Transverse colon (tissue), 4 donors: ENCODE results near the gene KLHL25. TPM values are rescaled to one million over a fixed set of nuclear protein-coding genes. Genes with fewer than 3 reads are reported as not detected.
A peak's percentile ranks its signal among the peaks of the same experiment; 100 is the strongest.
"Not testable (repeated sequence)": the region's sequence is repeated elsewhere in the genome, so short reads cannot be mapped to it uniquely, and the experiment has no call there.

ENCODE experiments used
- DNase-seq: peaks from one replicate; pipeline ENCODE4 v3.0.0-alpha.2; 2019
- H3K27ac ChIP-seq, 4 donors: fragments of 200-600 bp; sonication (generic); 2 replicates each; pipeline ENCODE4 v1.5.1; 2016 to 2018; ENCODE audit warnings: inconsistent platforms in 4 of 4
- H3K27me3 ChIP-seq: fragments of 200-600 bp; sonication (generic); 2 replicates; pipeline ENCODE4 v1.5.1; 2017; ENCODE audit warnings: inconsistent platforms
- H3K36me3 ChIP-seq, 4 donors: fragments of 200-600 bp; sonication (generic); 2 replicates each; pipeline ENCODE4 v1.5.1; 2017 to 2019; ENCODE audit warnings: inconsistent platforms in 4 of 4
- H3K4me1 ChIP-seq, 4 donors: fragments of 200-600 bp; sonication (generic); 2 replicates each; pipeline ENCODE4 v1.5.1; 2017 to 2020; ENCODE audit warnings: inconsistent platforms in 4 of 4
- H3K4me3 ChIP-seq, 4 donors: fragments of 200-600 bp; sonication (generic); 1 replicate in 1 of 4; 2 replicates in 3 of 4; pipeline versions ENCODE4 v1.5.1 to v1.6.1; 2017 to 2019; ENCODE audit warnings: inconsistent platforms in 4 of 4
- H3K9me3 ChIP-seq, 2 donors: fragments of 200-600 bp; sonication (generic); 2 replicates each; pipeline ENCODE4 v1.5.1; 2017 to 2019; ENCODE audit warnings: inconsistent platforms in 2 of 2
- CTCF ChIP-seq, 5 experiments: fragments of 200-600 bp in 3 of 5; fragments of 450-650 bp in 2 of 5; sonication (generic) in 3 of 5; IDR thresholded peaks; 1 replicate in 2 of 5; 2 replicates in 3 of 5; pipeline ENCODE4 v1.5.1; 2016 to 2017; ENCODE audit warnings: antibody characterized with exemption in 5 of 5, inconsistent platforms in 3 of 5, mild to moderate bottlenecking in 2 of 5, moderate library complexity in 1 of 5
- EP300 ChIP-seq: sonication (generic); formaldehyde crosslinking; IDR thresholded peaks from one replicate; pipeline ENCODE4 v1.6.1; 2017; ENCODE audit warnings: antibody characterized with exemption, low read depth
- POLR2A ChIP-seq: fragments of 450-650 bp; IDR thresholded peaks from one replicate; pipeline ENCODE4 v1.6.1; 2016; ENCODE audit warnings: antibody characterized with exemption, mild to moderate bottlenecking, moderate library complexity
- POLR2AphosphoS5 ChIP-seq, 3 donors: sonication (generic); formaldehyde crosslinking; IDR thresholded peaks; one replicate each; pipeline ENCODE4 v1.6.1; 2016; ENCODE audit warnings: antibody characterized with exemption in 3 of 3
- WGBS, 2 donors: methylation state at CpG; one replicate each; pipeline ENCODE4 v1.1.5; 2018; ENCODE audit warnings: low coverage in 1 of 2; 5-methylcytosine and 5-hydroxymethylcytosine counted together
- in situ Hi-C, 4 donors: fragments of 200-750 bp; cut with MboI; loops; one replicate each; pipeline versions ENCODE4 v1.15.0 to v1.15.1; 2017; ENCODE audit warnings: low sequenced_read_pairs in 3 of 4, low pct_ligation_motif_present in 1 of 4, low pct_unique_long_range_greater_than_20kb in 1 of 4
- intact Hi-C: fragments of 100-400 bp; cut with DNase I; formaldehyde crosslinking; loops from one replicate; pipeline ENCODE4 v1.15.1; 2023; ENCODE audit warnings: low total_unique reads
- total RNA-seq, 4 donors: library from RNA; depleted of rRNA; stranded (reverse); fragments of >200 nt; gene quantifications; one replicate each; pipeline ENCODE4 v1.1.0, GENCODE V29; 2016

The KLHL25 gene
- total RNA-seq, 4 donors from 2014 or later = 10.1 to 36.0 (median 10.8) TPM

- no peaks in the 10 kb centered on the region for H3K27me3 ChIP-seq
- no peak for DNase-seq
- intact Hi-C loops = no loop called here
- WGBS, 2 donors = 41 to 71% methylated on average over 3 of the region's 3 CpGs
- no peak for TF ChIP-seq POLR2A
- no peak for TF ChIP-seq POLR2AphosphoS5 (IDR thresholded peaks at IDR 0.05)
- TF ChIP-seq CTCF (IDR thresholded peaks at IDR 0.05) = no peak
- no peak for TF ChIP-seq EP300
- no peak overlapping the region for H3K4me3 ChIP-seq
- H3K36me3 ChIP-seq = no peaks in the 10 kb centered on the region
- H3K9me3 ChIP-seq = no peaks in the 10 kb centered on the region
- peaks cover 2 to 7% (median 5%) of the 10 kb centered on the region in 4 donors for H3K4me1 ChIP-seq
- in situ Hi-C loops = no loop called here
- no peak overlapping the region for H3K27ac ChIP-seq
These were observed 10.7 kb upstream of the KLHL25 start for GRCh38 chr15:85805420-85805819.

DNA sequence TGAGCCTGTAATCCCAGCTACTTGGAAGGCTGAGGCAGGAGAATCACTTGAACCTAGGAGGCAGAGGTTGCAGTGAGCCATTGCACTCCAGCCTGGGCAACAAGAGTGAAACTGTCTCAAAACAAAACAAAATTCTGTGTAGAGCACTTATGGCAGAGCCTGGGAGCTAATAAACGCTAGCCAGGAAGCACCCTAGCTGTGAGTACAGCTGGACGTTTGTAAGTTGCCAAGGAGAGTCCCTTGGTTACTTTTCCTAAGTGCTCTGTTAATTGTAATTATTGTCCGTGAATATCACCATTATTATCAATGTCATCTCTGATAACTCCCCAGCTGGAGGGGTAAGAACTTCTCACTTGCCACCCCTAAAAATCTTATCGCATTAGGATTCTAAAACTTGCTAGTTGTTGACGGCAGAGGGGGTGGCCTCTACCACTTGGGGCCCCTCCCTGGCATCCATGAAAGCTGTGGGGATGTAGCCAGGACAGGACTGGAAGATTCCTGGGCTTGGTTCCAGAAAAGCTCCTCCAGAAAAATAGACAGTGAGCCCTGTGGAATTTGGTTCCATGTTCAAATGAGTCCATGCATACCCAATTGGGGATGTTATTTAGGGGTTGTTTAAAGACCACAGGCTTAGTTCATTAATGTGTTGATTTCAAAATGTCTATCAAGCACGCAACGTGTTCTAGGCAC lies 9.9 kb upstream of the KLHL25 start:
- Histone ChIP-seq H3K36me3 (no peaks in the 10 kb centered on the region), H3K4me1 (peaks cover 4 to 11% (median 5%) of the 10 kb centered on the region in 4 donors), H3K27ac (no peak overlapping the region), H3K4me3 (no peak overlapping the region), H3K9me3 (no peaks in the 10 kb centered on the region), H3K27me3 (no peaks in the 10 kb centered on the region)
- WGBS, 2 donors = 64 to 80% methylated on average over 3 to 7 of the region's 7 CpGs
- DNase-seq = no peak
- intact Hi-C loops (no loop called here), in situ Hi-C loops (no loop called here)
- TF ChIP-seq EP300 = no peak
- TF ChIP-seq CTCF (IDR thresholded peaks at IDR 0.05) = no peak
- TF ChIP-seq POLR2A = no peak
- no peak for TF ChIP-seq POLR2AphosphoS5 (IDR thresholded peaks at IDR 0.05)

- peak in 1 of 5 experiments; percentile 18 for TF ChIP-seq CTCF (IDR thresholded peaks at IDR 0.05)
- intact Hi-C loops, H3K4me3 ChIP-seq, H3K36me3 ChIP-seq, H3K27me3 ChIP-seq, DNase-seq, H3K9me3 ChIP-seq, in situ Hi-C loops, H3K27ac ChIP-seq: not testable (repeated sequence)
- peaks cover 4 to 11% (median 5%) of the 10 kb centered on the region in 4 donors for H3K4me1 ChIP-seq
- whole genome bisulfite sequencing, 2 donors = 86% methylated on average over 9 of the region's 9 CpGs; no CpG with 5 or more reads in 1 of the 2 donors
These were observed 7.9 kb upstream of the KLHL25 start for GRCh38 chr15:85802617-85803016.

DNA sequence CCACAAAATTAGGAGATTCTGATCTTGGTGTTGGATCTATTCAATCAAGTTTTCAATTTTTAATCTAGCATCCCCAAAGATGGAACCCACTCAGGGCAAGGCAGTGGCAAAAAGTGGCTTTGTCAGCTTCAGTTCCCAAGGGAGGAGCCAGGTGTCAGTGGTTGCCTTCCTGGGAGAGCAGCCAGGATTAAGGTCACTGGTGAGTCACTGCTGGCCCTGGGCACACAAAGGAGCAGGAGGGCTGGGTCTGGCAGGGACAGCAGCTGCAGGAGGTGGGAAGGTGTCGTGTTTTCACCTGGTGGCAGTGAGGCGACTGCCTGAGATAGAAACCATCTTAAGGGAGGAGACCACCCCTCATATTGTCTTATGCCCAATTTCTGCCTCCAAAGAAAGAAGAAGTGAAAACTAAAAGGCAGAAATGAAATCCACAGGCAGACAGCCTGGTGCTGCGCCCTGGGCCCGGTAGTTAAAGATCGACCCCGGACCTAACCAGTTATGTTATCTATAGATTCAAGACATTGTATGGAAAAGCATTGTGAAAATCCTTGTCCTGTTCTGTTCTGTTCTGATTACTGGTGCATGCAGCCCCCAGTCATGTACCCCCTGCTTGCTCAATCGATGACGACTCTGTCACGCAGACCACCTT lies 5.9 kb upstream of the KLHL25 start:
- in situ Hi-C loops = no loop called here
- peak overlapping the region in 2 of 4 donors; percentile 36 to 56 for H3K27ac ChIP-seq
- H3K27me3 ChIP-seq = no peaks in the 10 kb centered on the region
- H3K9me3 ChIP-seq = no peaks in the 10 kb centered on the region
- intact Hi-C loops = no loop called here
- peak; percentile 23 to 87 (median 58) for TF ChIP-seq CTCF (IDR thresholded peaks at IDR 0.05)
- no peak for TF ChIP-seq EP300
- peak in 2 of 3 donors; percentile 53 to 55 for TF ChIP-seq POLR2AphosphoS5 (IDR thresholded peaks at IDR 0.05)
- peak; percentile 84 for DNase-seq
- no peaks in the 10 kb centered on the region for H3K36me3 ChIP-seq
- 43 to 62% methylated on average over 4 to 9 of the region's 9 CpGs for WGBS, 2 donors
- peaks cover 6 to 16% (median 8%) of the 10 kb centered on the region in 4 donors for H3K4me1 ChIP-seq
- no peak overlapping the region for H3K4me3 ChIP-seq

- 86 to 93% methylated on average over 5 to 7 of the region's 7 CpGs for WGBS, 2 donors
- not testable (repeated sequence) for H3K4me3 ChIP-seq
These were observed 1.6 kb upstream of the KLHL25 start for GRCh38 chr15:85796371-85796770.

More at GRCh38 chr15:85796371-85796770, 1.6 kb upstream of the KLHL25 start:
- intact Hi-C loops, H3K36me3 ChIP-seq, DNase-seq, in situ Hi-C loops, H3K9me3 ChIP-seq, H3K27me3 ChIP-seq: not testable (repeated sequence)
- Histone ChIP-seq H3K27ac (peak overlapping the region in 1 of 4 donors; percentile 91), H3K4me1 (peaks cover 22 to 35% (median 27%) of the 10 kb centered on the region in 4 donors)
